Neuronal stem cell (in vitro differentiated cells): ENCODE measurements around the gene TOE1.

Source experiments
- DNase-seq: peaks from one replicate; pipeline ENCODE4 v3.0.0-alpha.2; 2013; ENCODE audit warnings: low spot score
- H2AFZ ChIP-seq: one replicate; pipeline ENCODE4 v1.6.1; 2013; ENCODE audit warnings: mild to moderate bottlenecking, low read length, inconsistent platforms
- H2AK5ac ChIP-seq: 2 replicates; pipeline ENCODE4 v1.6.1; 2013; ENCODE audit warnings: low read depth, mild to moderate bottlenecking, inconsistent platforms, low read length, moderate library complexity, mixed read lengths
- H2BK120ac ChIP-seq: 2 replicates; pipeline ENCODE4 v1.6.1; 2013; ENCODE audit warnings: low read depth, mild to moderate bottlenecking, inconsistent platforms, low read length, moderate library complexity, mixed read lengths
- H2BK12ac ChIP-seq: one replicate; pipeline ENCODE4 v1.6.1; 2013; ENCODE audit warnings: low read length, inconsistent platforms
- H2BK15ac ChIP-seq: 2 replicates; pipeline ENCODE4 v1.6.1; 2013; ENCODE audit warnings: mild to moderate bottlenecking, low read length, inconsistent platforms, mixed read lengths
- H2BK5ac ChIP-seq: one replicate; pipeline ENCODE4 v1.6.1; 2013; ENCODE audit warnings: inconsistent platforms, mild to moderate bottlenecking, low read length, moderate library complexity
- H3K14ac ChIP-seq: one replicate; pipeline ENCODE4 v1.6.1; 2013; ENCODE audit warnings: low read length, inconsistent platforms
- H3K18ac ChIP-seq: 2 replicates; pipeline ENCODE4 v1.6.1; 2013; ENCODE audit warnings: low read length, inconsistent platforms
- H3K23ac ChIP-seq: 2 replicates; pipeline ENCODE4 v1.6.1; 2013; ENCODE audit warnings: low read depth, mild to moderate bottlenecking, mixed read lengths, low read length, inconsistent platforms; ENCODE audit not compliant: poor library complexity
- H3K27ac ChIP-seq: replicated peaks from 3 replicates; pipeline ENCODE4 v1.5.1; 2013; ENCODE audit warnings: low read length, inconsistent platforms
- H3K27me3 ChIP-seq, 3 experiments: 2 replicates each; pipeline ENCODE4 v1.6.1; 2013; ENCODE audit warnings: low read length in 3 of 3, mild to moderate bottlenecking in 2 of 3, inconsistent platforms in 1 of 3, low read depth in 1 of 3, mixed read lengths in 1 of 3, moderate library complexity in 1 of 3; ENCODE audit not compliant: control insufficient read depth in 3 of 3, insufficient read depth in 3 of 3
- H3K36me3 ChIP-seq, 2 donors: replicated peaks in 1 of 2; 2 replicates each; pipeline ENCODE4 v1.6.1; 2013; ENCODE audit warnings: low read length in 2 of 2; ENCODE audit not compliant: control insufficient read depth in 2 of 2, insufficient read depth in 2 of 2
- H3K4ac ChIP-seq: 2 replicates; pipeline ENCODE4 v1.6.1; 2013; ENCODE audit warnings: inconsistent platforms, mild to moderate bottlenecking, low read length, moderate library complexity
- H3K4me1 ChIP-seq, 2 donors: 1 replicate in 1 of 2; 2 replicates in 1 of 2; pipeline ENCODE4 v1.6.1; 2013; ENCODE audit warnings: low read length in 2 of 2, low read depth in 1 of 2; ENCODE audit not compliant: control insufficient read depth in 2 of 2, insufficient read depth in 1 of 2
- H3K4me2 ChIP-seq: one replicate; pipeline ENCODE4 v1.6.1; 2013; ENCODE audit warnings: mild to moderate bottlenecking, low read length, inconsistent platforms; ENCODE audit not compliant: insufficient read depth, poor library complexity, severe bottlenecking
- H3K4me3 ChIP-seq, 2 donors: 2 replicates each; pipeline ENCODE4 v1.5.1; 2013; ENCODE audit warnings: low read length in 2 of 2, mild to moderate bottlenecking in 2 of 2, inconsistent platforms in 1 of 2, moderate library complexity in 1 of 2
- H3K79me1 ChIP-seq: one replicate; pipeline ENCODE4 v1.6.1; 2013; ENCODE audit warnings: low read depth, mild to moderate bottlenecking, inconsistent platforms, low read length, moderate library complexity
- H3K9ac ChIP-seq: one replicate; pipeline ENCODE4 v1.6.1; 2013; ENCODE audit warnings: mild to moderate bottlenecking, low read depth, low read length, inconsistent platforms; ENCODE audit not compliant: poor library complexity
- H3K9me3 ChIP-seq, 2 donors: replicated peaks in 1 of 2; 2 replicates each; pipeline versions ENCODE3 to v1.6.1; 2013; ENCODE audit warnings: low read length in 2 of 2, mild to moderate bottlenecking in 2 of 2, inconsistent platforms in 1 of 2, low read depth in 1 of 2, mixed read lengths in 1 of 2, moderate library complexity in 1 of 2; ENCODE audit not compliant: control insufficient read depth in 2 of 2, insufficient read depth in 1 of 2
- H4K8ac ChIP-seq: one replicate; pipeline ENCODE4 v1.6.1; 2013; ENCODE audit warnings: low read depth, mild to moderate bottlenecking, inconsistent platforms, low read length, moderate library complexity
- H4K91ac ChIP-seq: one replicate; pipeline ENCODE4 v1.6.1; 2013; ENCODE audit warnings: low read length, low read depth, mild to moderate bottlenecking, inconsistent platforms; ENCODE audit not compliant: poor library complexity
- WGBS, 2 donors: extraction: QIAGEN DNeasy Blood & Tissue Kit; methylation state at CpG; one replicate each; pipeline ENCODE4 v1.1.7; 2013; ENCODE audit warnings: missing lambda C conversion rate in 2 of 2, mixed read lengths in 1 of 2; ENCODE audit not compliant: insufficient read length in 2 of 2, insufficient replicate concordance in 1 of 2; ENCODE audit errors: extremely low coverage in 2 of 2; 5-methylcytosine and 5-hydroxymethylcytosine counted together

The TOE1 gene

DNA sequence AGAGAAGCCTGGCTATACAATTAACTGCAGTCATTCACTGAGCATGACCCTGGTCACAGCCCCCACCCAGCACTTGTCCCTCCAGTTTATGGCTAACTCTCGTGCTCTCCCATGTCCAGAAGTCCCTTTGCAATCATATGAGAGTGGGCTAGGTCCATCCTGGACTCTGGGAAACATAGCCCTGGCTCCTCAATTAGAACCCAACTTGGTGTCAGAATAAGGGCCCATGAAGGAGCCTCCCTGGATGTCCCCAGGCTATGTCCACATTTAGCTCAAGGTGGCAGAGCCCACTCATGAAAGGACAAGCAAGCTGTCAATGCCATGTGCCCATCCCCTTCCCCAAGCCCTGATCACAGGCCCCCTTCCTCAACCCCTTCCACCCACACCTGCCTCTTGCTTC is 40.7 kb upstream of the TOE1 start:
- Histone ChIP-seq H3K27me3 (no peaks in the 10 kb centered on the region), H2BK120ac (no peak overlapping the region), H3K23ac (no peak overlapping the region), H2BK15ac (no peak overlapping the region), H3K14ac (no peak overlapping the region), H3K18ac (no peak overlapping the region), H3K4me3 (no peak overlapping the region), H2BK12ac (no peak overlapping the region), H3K4me2 (no peak overlapping the region), H2BK5ac (no peak overlapping the region), H3K27ac (no peak overlapping the region), H3K36me3 (no peaks in the 10 kb centered on the region), H3K79me1 (no peaks in the 10 kb centered on the region), H3K4me1 (peaks cover 15% of the 10 kb centered on the region in 2 donors), H3K9me3 (no peaks in the 10 kb centered on the region), H3K9ac (no peak overlapping the region), H2AK5ac (no peak overlapping the region), H3K4ac (no peak overlapping the region), H4K91ac (no peak overlapping the region), H4K8ac (no peak overlapping the region), H2AFZ (peak overlapping the region; percentile 44)
- DNase-seq: no peak
- no CpG with 5 or more reads among the region's 1 CpG for WGBS, 2 donors

- no peak overlapping the region for H3K4ac ChIP-seq
- H3K14ac ChIP-seq: no peak overlapping the region
- H3K27me3 ChIP-seq: no peaks in the 10 kb centered on the region
- H4K8ac ChIP-seq: no peak overlapping the region
- no peak overlapping the region for H3K23ac ChIP-seq
- H4K91ac ChIP-seq: no peak overlapping the region
- no peaks in the 10 kb centered on the region for H3K9me3 ChIP-seq
- H3K4me1 ChIP-seq: peaks cover 19 to 21% of the 10 kb centered on the region in 2 donors
- peak; percentile 53 for DNase-seq
- H3K4me2 ChIP-seq: no peak overlapping the region
- no peak overlapping the region for H2BK12ac ChIP-seq
- WGBS, 2 donors: no CpG with 5 or more reads among the region's 4 CpGs
- no peak overlapping the region for H2AFZ ChIP-seq
- H3K9ac ChIP-seq: no peak overlapping the region
- no peak overlapping the region for H2BK15ac ChIP-seq
- H3K4me3 ChIP-seq: no peak overlapping the region
- no peak overlapping the region for H2AK5ac ChIP-seq
- H3K79me1 ChIP-seq: no peaks in the 10 kb centered on the region
- no peaks in the 10 kb centered on the region for H3K36me3 ChIP-seq
- no peak overlapping the region for H3K18ac ChIP-seq
- H2BK120ac ChIP-seq: no peak overlapping the region
- no peak overlapping the region for H3K27ac ChIP-seq
- no peak overlapping the region for H2BK5ac ChIP-seq
These were observed 39.8 kb upstream of the TOE1 start for GRCh38 chr1:45299981-45300668.

- Histone ChIP-seq H2BK12ac (no peak overlapping the region), H3K4me2 (no peak overlapping the region), H3K27ac (no peak overlapping the region), H2AFZ (no peak overlapping the region), H3K14ac (no peak overlapping the region), H3K4ac (no peak overlapping the region), H2BK5ac (no peak overlapping the region), H2BK15ac (no peak overlapping the region), H2AK5ac (no peak overlapping the region), H3K36me3 (no peaks in the 10 kb centered on the region), H3K9me3 (no peaks in the 10 kb centered on the region), H3K27me3 (no peaks in the 10 kb centered on the region), H2BK120ac (no peak overlapping the region), H3K23ac (no peak overlapping the region), H4K8ac (no peak overlapping the region), H3K4me3 (no peak overlapping the region), H3K9ac (no peak overlapping the region), H3K79me1 (no peaks in the 10 kb centered on the region), H4K91ac (no peak overlapping the region), H3K18ac (no peak overlapping the region), H3K4me1 (peaks cover 19 to 22% of the 10 kb centered on the region in 2 donors)
- no peak for DNase-seq
- no CpG with 5 or more reads among the region's 2 CpGs for WGBS, 2 donors
These were observed 39.3 kb upstream of the TOE1 start for GRCh38 chr1:45300669-45300997.

DNA sequence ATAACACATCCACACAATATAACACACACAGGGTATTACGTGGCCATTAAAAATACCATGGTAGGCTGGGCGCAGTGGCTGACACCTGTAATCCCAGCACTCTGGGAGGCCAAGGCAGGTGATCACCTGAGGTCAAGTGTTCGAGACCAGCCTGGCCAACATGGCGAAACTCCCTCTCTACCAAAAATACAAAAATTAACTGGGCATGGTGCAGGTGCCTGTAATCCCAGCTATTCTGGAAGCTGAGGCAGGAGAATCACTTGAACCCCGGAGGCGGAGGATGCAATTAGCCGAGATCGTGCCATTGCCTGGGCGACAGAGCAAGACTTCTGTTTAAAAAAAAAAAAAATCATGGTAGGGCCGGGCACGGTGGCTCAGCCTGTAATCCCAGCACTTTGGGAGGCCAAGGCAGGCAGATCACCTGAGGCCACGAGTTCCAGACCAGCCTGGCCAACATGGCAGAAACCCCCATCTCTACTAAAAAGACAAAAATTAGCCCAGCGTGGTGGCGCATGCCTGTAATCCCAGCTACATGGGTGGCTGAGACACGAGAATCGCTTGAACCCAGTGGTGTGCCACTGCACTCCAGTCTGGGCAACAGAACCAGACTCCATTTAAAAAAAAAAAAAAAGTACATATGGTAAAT is 37.3 kb upstream of the TOE1 start:
- H3K23ac ChIP-seq: no peak overlapping the region
- H3K27me3 ChIP-seq: no peaks in the 10 kb centered on the region
- no peak overlapping the region for H3K18ac ChIP-seq
- no peak overlapping the region for H2AK5ac ChIP-seq
- no peak overlapping the region for H3K9ac ChIP-seq
- no peak for DNase-seq
- H2BK12ac ChIP-seq: no peak overlapping the region
- H2BK120ac ChIP-seq: no peak overlapping the region
- peak overlapping the region in 1 of 2 donors; percentile 76 for H3K4me3 ChIP-seq
- no peak overlapping the region for H3K27ac ChIP-seq
- H2BK5ac ChIP-seq: no peak overlapping the region
- H2AFZ ChIP-seq: no peak overlapping the region
- H4K8ac ChIP-seq: no peak overlapping the region
- H3K9me3 ChIP-seq: no peaks in the 10 kb centered on the region
- no peak overlapping the region for H2BK15ac ChIP-seq
- no peak overlapping the region for H3K14ac ChIP-seq
- no peaks in the 10 kb centered on the region for H3K36me3 ChIP-seq
- H3K4me2 ChIP-seq: peak overlapping the region; percentile 64
- no peaks in the 10 kb centered on the region for H3K79me1 ChIP-seq
- H3K4me1 ChIP-seq: peaks cover 14 to 18% of the 10 kb centered on the region in 2 donors
- WGBS, 2 donors: no CpG with 5 or more reads among the region's 16 CpGs
- H3K4ac ChIP-seq: no peak overlapping the region
- no peak overlapping the region for H4K91ac ChIP-seq
